ENCODE results near the gene KCNK17. TPM values are rescaled to one million over a fixed set of nuclear protein-coding genes. Genes with fewer than 3 reads are reported as not detected.

KCNK17 gene
- total RNA-seq, 2 experiments from 2014 or later, result not detected

GRCh38 chr6:39274471-39274870, 39.7 kb downstream of the KCNK17 start:
- Mint-ChIP-seq H3K4me1 (no peaks in the 10 kb centered on the region), H3K9me3 (no peaks in the 10 kb centered on the region), H3K4me3 (no peak overlapping the region), H3K27ac (no peak overlapping the region), H3K36me3 (no peaks in the 10 kb centered on the region), H3K27me3 (peaks cover 2% of the 10 kb centered on the region)
- DNase-seq, result no peak

- no peaks in the 10 kb centered on the region for H3K9me3 Mint-ChIP-seq
- no peaks in the 10 kb centered on the region for H3K4me1 Mint-ChIP-seq
- DNase-seq, result no peak
- H3K27ac Mint-ChIP-seq, result no peak overlapping the region
- H3K27me3 Mint-ChIP-seq, result peaks cover 2% of the 10 kb centered on the region
- no peaks in the 10 kb centered on the region for H3K36me3 Mint-ChIP-seq
- no peak overlapping the region for H3K4me3 Mint-ChIP-seq
Measured at GRCh38 chr6:39273406-39273821, 40.8 kb downstream of the KCNK17 start.

GRCh38 chr6:39269961-39270360, 44.3 kb downstream of the KCNK17 start:
- no peaks in the 10 kb centered on the region for H3K36me3 Mint-ChIP-seq
- H3K9me3 Mint-ChIP-seq, result no peaks in the 10 kb centered on the region
- H3K27ac Mint-ChIP-seq, result no peak overlapping the region
- H3K4me3 Mint-ChIP-seq, result no peak overlapping the region
- H3K4me1 Mint-ChIP-seq, result peaks cover 5% of the 10 kb centered on the region
- DNase-seq, result no peak
- no peaks in the 10 kb centered on the region for H3K27me3 Mint-ChIP-seq

GRCh38 chr6:39268721-39269120, 45.5 kb downstream of the KCNK17 start:
- H3K27ac Mint-ChIP-seq, result no peak overlapping the region
- H3K9me3 Mint-ChIP-seq, result no peaks in the 10 kb centered on the region
- no peaks in the 10 kb centered on the region for H3K36me3 Mint-ChIP-seq
- H3K4me3 Mint-ChIP-seq, result no peak overlapping the region
- DNase-seq, result no peak
- H3K27me3 Mint-ChIP-seq, result no peaks in the 10 kb centered on the region
- H3K4me1 Mint-ChIP-seq, result peaks cover 8% of the 10 kb centered on the region

- peaks cover 12% of the 10 kb centered on the region for H3K4me1 Mint-ChIP-seq
- H3K27me3 Mint-ChIP-seq, result no peaks in the 10 kb centered on the region
- no peak for DNase-seq
- H3K36me3 Mint-ChIP-seq, result no peaks in the 10 kb centered on the region
- no peak overlapping the region for H3K27ac Mint-ChIP-seq
- H3K4me3 Mint-ChIP-seq, result no peak overlapping the region
- H3K9me3 Mint-ChIP-seq, result no peaks in the 10 kb centered on the region
Measured at GRCh38 chr6:39268171-39268570, 46.0 kb downstream of the KCNK17 start.

- Mint-ChIP-seq H3K4me3 (no peak overlapping the region), H3K36me3 (no peaks in the 10 kb centered on the region), H3K27me3 (no peaks in the 10 kb centered on the region), H3K27ac (no peak overlapping the region), H3K4me1 (peaks cover 14% of the 10 kb centered on the region), H3K9me3 (no peaks in the 10 kb centered on the region)
- peak; percentile 26 for DNase-seq
Measured at GRCh38 chr6:39266782-39267355, 47.4 kb downstream of the KCNK17 start.

GRCh38 chr6:39266375-39266774, 47.8 kb downstream of the KCNK17 start:
- H3K4me1 Mint-ChIP-seq, result peaks cover 14% of the 10 kb centered on the region
- H3K4me3 Mint-ChIP-seq, result no peak overlapping the region
- no peaks in the 10 kb centered on the region for H3K36me3 Mint-ChIP-seq
- no peaks in the 10 kb centered on the region for H3K9me3 Mint-ChIP-seq
- H3K27ac Mint-ChIP-seq, result no peak overlapping the region
- peaks cover under 1% of the 10 kb centered on the region for H3K27me3 Mint-ChIP-seq
- no peak for DNase-seq

GRCh38 chr6:39263303-39264037, 50.7 kb downstream of the KCNK17 start:
- H3K36me3 Mint-ChIP-seq, result no peaks in the 10 kb centered on the region
- H3K27me3 Mint-ChIP-seq, result peaks cover 14% of the 10 kb centered on the region
- peak; percentile 30 for DNase-seq
- H3K4me1 Mint-ChIP-seq, result peaks cover 14% of the 10 kb centered on the region
- no peaks in the 10 kb centered on the region for H3K9me3 Mint-ChIP-seq
- peak overlapping the region; percentile 66 for H3K27ac Mint-ChIP-seq
- H3K4me3 Mint-ChIP-seq, result no peak overlapping the region

GRCh38 chr6:39261751-39262150, 52.5 kb downstream of the KCNK17 start:
- Mint-ChIP-seq H3K9me3 (no peaks in the 10 kb centered on the region), H3K4me3 (no peak overlapping the region), H3K27me3 (peaks cover 14% of the 10 kb centered on the region), H3K4me1 (peaks cover 11% of the 10 kb centered on the region), H3K27ac (no peak overlapping the region), H3K36me3 (no peaks in the 10 kb centered on the region)
- no peak for DNase-seq

GRCh38 chr6:39260953-39261352, 53.3 kb downstream of the KCNK17 start:
- Mint-ChIP-seq H3K27me3 (peaks cover 14% of the 10 kb centered on the region), H3K36me3 (no peaks in the 10 kb centered on the region), H3K9me3 (no peaks in the 10 kb centered on the region), H3K4me3 (no peak overlapping the region), H3K27ac (no peak overlapping the region), H3K4me1 (peaks cover 10% of the 10 kb centered on the region)
- no peak for DNase-seq

- Mint-ChIP-seq H3K27ac (no peak overlapping the region), H3K27me3 (peaks cover 14% of the 10 kb centered on the region), H3K9me3 (no peaks in the 10 kb centered on the region), H3K4me3 (no peak overlapping the region), H3K36me3 (no peaks in the 10 kb centered on the region), H3K4me1 (peaks cover 10% of the 10 kb centered on the region)
- no peak for DNase-seq
Measured at GRCh38 chr6:39260456-39260855, 53.8 kb downstream of the KCNK17 start.

GRCh38 chr6:39256294-39256940, 57.8 kb downstream of the KCNK17 start:
- no peak for DNase-seq
- H3K4me1 Mint-ChIP-seq, result peaks cover 2% of the 10 kb centered on the region
- peaks cover 17% of the 10 kb centered on the region for H3K27me3 Mint-ChIP-seq
- no peaks in the 10 kb centered on the region for H3K36me3 Mint-ChIP-seq
- peaks cover 4% of the 10 kb centered on the region for H3K9me3 Mint-ChIP-seq
- H3K27ac Mint-ChIP-seq, result no peak overlapping the region
- no peak overlapping the region for H3K4me3 Mint-ChIP-seq

- H3K36me3 Mint-ChIP-seq, result no peaks in the 10 kb centered on the region
- H3K4me3 Mint-ChIP-seq, result no peak overlapping the region
- peaks cover 9% of the 10 kb centered on the region for H3K27me3 Mint-ChIP-seq
- peaks cover 2% of the 10 kb centered on the region for H3K4me1 Mint-ChIP-seq
- no peak overlapping the region for H3K27ac Mint-ChIP-seq
- H3K9me3 Mint-ChIP-seq, result peaks cover 4% of the 10 kb centered on the region
- no peak for DNase-seq
Measured at GRCh38 chr6:39254999-39255535, 59.2 kb downstream of the KCNK17 start.

- H3K9me3 Mint-ChIP-seq, result peaks cover 4% of the 10 kb centered on the region
- no peak for DNase-seq
Measured at GRCh38 chr6:39251406-39251805, 62.8 kb downstream of the KCNK17 start.

GRCh38 chr6:39250507-39250906, 63.7 kb downstream of the KCNK17 start:
- Mint-ChIP-seq H3K27me3 (peaks cover 3% of the 10 kb centered on the region), H3K4me3 (no peak overlapping the region), H3K36me3 (no peaks in the 10 kb centered on the region)

More at GRCh38 chr6:39251406-39251805, 62.8 kb downstream of the KCNK17 start:
- Mint-ChIP-seq H3K4me1 (peaks cover 9% of the 10 kb centered on the region), H3K27ac (no peak overlapping the region), H3K36me3 (no peaks in the 10 kb centered on the region), H3K4me3 (no peak overlapping the region), H3K27me3 (peaks cover 3% of the 10 kb centered on the region)

More at GRCh38 chr6:39250507-39250906, 63.7 kb downstream of the KCNK17 start:
- peaks cover 9% of the 10 kb centered on the region for H3K4me1 Mint-ChIP-seq
- peaks cover 4% of the 10 kb centered on the region for H3K9me3 Mint-ChIP-seq
- H3K27ac Mint-ChIP-seq, result no peak overlapping the region
- DNase-seq, result no peak
